ENCODE measurements around the gene GRID2IP.

GRID2IP gene

DNA sequence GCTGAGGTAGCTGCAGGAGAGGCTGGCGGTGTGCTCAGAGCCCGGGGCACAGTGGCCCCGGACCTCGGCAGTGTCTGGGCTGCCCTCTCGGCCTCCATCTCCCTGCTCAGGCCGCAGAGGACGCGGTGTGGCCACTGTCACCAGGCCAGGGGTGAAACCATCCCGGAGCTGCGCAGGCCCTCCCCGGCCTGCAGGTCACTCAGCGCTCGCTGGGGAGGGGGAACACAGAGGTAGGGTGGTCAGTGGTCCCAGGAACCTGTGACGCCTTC, 53.7 kb downstream of the GRID2IP start:
- no peak overlapping the region for H3K4me3 ChIP-seq (ENCODE audit: low read depth, low read length)
- DNase-seq (ENCODE audit: low read depth): no peak
- no peak for TF ChIP-seq CTCF (IDR thresholded peaks at IDR 0.05; ENCODE audit: control insufficient read depth, extremely low read depth, insufficient read depth)

DNA sequence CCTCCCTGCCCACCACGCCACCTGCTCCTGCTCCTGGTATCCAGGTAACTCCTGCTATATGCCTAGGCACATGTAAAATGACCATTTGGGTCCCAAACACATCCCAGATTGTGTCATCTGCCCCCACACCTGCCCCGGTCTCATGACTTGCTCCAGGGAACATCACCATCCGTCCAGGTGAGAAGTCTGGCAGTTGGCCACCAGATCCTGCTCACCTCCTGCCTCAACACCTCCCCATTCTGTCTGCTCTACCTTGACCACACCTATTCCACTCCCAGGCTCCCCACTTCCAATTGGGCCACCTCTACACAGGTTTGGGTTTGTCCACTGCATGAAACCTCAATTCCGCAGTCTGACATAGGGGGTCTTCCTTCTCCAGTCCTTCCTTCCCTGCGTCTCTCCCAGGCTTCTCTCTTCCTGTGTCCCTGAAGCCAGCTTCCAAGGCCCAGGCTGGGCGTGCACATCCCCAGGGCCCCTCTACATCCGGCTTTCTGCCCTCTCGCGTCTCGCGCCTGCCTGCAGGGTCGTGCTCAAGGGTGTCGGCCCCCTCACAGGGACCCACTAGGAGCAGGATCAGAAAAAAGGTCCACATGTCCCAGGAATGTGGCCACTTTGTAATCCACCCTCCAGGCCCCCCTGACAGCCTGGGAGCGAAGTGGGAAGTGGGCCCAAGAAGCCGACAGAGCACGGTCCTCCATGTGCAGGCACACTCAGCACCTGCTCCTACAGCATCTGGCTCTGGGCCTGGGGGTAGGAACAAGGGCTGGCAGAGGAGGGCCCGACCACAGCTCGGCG, 54.2 kb downstream of the GRID2IP start:
- no peak for TF ChIP-seq CTCF (IDR thresholded peaks at IDR 0.05; ENCODE audit: control insufficient read depth, extremely low read depth, insufficient read depth)
- no peak for DNase-seq (ENCODE audit: low read depth)

GRCh38 chr7:6495597-6496262, 55.5 kb downstream of the GRID2IP start:
- no peak overlapping the region for H3K4me3 ChIP-seq (ENCODE audit: low read depth, low read length)
- no peak for TF ChIP-seq CTCF (IDR thresholded peaks at IDR 0.05; ENCODE audit: control insufficient read depth, extremely low read depth, insufficient read depth)
- DNase-seq (ENCODE audit: low read depth): no peak

More for the DNA sequence above, 54.2 kb downstream of the GRID2IP start:
- H3K4me3 ChIP-seq (ENCODE audit: low read depth, low read length): no peak overlapping the region

DNA sequence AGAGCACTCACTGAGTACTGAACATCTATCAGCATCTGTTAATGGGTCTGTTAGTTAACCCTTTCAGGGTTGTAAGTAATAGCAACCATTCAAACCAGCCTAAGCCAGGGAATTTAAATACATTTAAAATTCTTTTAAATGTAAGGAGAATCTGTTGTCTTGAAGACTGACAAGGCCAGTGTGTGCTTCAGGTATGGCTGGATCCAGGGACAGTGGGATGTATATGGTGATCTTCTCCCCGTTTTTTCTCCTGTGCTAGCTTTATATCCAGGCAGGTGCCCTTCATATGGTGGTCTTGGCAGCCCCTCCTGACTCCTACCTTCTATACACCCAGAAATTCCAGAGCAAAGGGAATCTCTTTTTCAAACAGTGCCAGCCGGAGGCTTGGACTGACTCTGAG, 56.9 kb downstream of the GRID2IP start:
- no peak for TF ChIP-seq CTCF (IDR thresholded peaks at IDR 0.05; ENCODE audit: control insufficient read depth, extremely low read depth, insufficient read depth)
- no peak for DNase-seq (ENCODE audit: low read depth)

GRCh38 chr7:6491194-6491593, 60.1 kb downstream of the GRID2IP start:
- DNase-seq (ENCODE audit: low read depth): no peak
- TF ChIP-seq CTCF (IDR thresholded peaks at IDR 0.05; ENCODE audit: control insufficient read depth, extremely low read depth, insufficient read depth): no peak
- no peak overlapping the region for H3K4me3 ChIP-seq (ENCODE audit: low read depth, low read length)

More for the DNA sequence above, 56.9 kb downstream of the GRID2IP start:
- H3K4me3 ChIP-seq (ENCODE audit: low read depth, low read length): no peak overlapping the region

- no peak for TF ChIP-seq CTCF (IDR thresholded peaks at IDR 0.05; ENCODE audit: control insufficient read depth, extremely low read depth, insufficient read depth)
- DNase-seq (ENCODE audit: low read depth): no peak
- H3K4me3 ChIP-seq (ENCODE audit: low read depth, low read length): no peak overlapping the region
Observed at GRCh38 chr7:6489612-6490011, 61.6 kb downstream of the GRID2IP start.

GRCh38 chr7:6487184-6487545, 64.1 kb downstream of the GRID2IP start:
- no peak for DNase-seq (ENCODE audit: low read depth)
- H3K4me3 ChIP-seq (ENCODE audit: low read depth, low read length): no peak overlapping the region
- TF ChIP-seq CTCF (IDR thresholded peaks at IDR 0.05; ENCODE audit: control insufficient read depth, extremely low read depth, insufficient read depth): no peak

Data from LNCaP clone FGC (cell line).